SK-N-MC (cell line): ENCODE measurements around the gene PYCR2.

Source experiments
- EZH2 ChIP-seq: fragments of 200-600 bp; sonication (generic); IDR thresholded peaks from one replicate; pipeline ENCODE4 v1.6.1; 2017; ENCODE audit warnings: antibody characterized with exemption
- FOXP2 ChIP-seq: optimal IDR thresholded peaks from 2 replicates; pipeline ENCODE3; 2011; ENCODE audit warnings: mild to moderate bottlenecking, moderate library complexity; ENCODE audit not compliant: insufficient read depth; ENCODE audit errors: extremely low read length, control extremely low read depth
- POLR2AphosphoS5 ChIP-seq: IDR thresholded peaks from 2 replicates; pipeline ENCODE4 v1.6.1; 2012; ENCODE audit warnings: mild to moderate bottlenecking, low read depth, low read length, borderline replicate concordance

DNA sequence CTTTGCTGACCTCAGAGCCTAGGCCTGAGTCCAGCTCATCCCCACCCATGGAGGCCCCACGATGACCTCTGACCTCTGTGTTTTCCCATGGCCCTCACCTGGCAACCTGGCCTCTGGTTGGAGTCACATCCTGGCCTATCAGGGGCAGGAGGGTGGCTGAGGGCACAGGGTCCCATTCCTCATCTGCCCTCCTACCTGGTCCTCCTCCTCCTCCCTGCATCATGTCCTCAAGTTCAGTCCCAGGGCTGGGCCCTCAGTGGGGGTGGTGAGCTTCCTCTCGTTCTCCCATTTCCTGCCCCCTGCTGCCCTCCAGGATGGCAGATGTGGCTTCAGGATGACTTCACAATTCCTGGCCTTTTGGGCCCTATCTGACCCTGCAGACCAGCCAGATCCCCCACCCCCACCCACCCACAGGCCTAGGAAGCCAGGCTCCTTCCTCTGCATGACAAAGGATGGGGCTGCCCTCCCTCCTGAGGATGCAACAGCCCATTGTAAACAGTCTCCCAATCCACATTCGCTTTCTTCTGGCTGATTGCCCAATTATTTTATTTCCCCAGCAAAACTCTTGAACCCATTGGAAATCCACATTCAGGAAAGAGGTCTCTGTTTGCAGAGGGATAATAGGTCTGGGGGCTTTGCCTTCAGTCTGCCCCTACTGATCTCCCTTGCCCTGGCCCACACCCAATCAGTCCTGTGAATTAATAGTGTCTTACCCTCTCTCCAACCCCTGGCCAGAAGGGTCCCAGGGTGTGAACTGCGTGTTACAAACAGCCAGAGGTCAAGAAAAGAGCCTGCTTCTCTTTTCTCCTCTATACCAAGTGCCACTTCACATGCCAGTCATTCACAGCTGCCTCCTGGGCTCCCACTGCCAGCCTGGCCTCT lies 24.8 kb downstream of the PYCR2 start:
- TF ChIP-seq EZH2, result no peak
- no peak for TF ChIP-seq POLR2AphosphoS5
- no peak for TF ChIP-seq FOXP2
